Lung microvascular endothelial cell (primary cell): ENCODE data around the gene DNAH8. TPM values are rescaled to one million over a fixed set of nuclear protein-coding genes. Genes with fewer than 3 reads are reported as not detected.

Experiments used
- DNase-seq, 2 donors: peaks; one replicate each; pipeline versions ENCODE4 v3.0.0 to v3.0.0-alpha.2; 2010; ENCODE audit warnings: low read depth in 2 of 2
- total RNA-seq: library from RNA; depleted of rRNA; stranded (reverse); fragments of >200 nt; gene quantifications from 2 replicates; pipeline ENCODE4 v1.2.1, GENCODE V29; 2014

The DNAH8 gene
- total RNA-seq, 1 donor from 2014 or later: not detected

DNA sequence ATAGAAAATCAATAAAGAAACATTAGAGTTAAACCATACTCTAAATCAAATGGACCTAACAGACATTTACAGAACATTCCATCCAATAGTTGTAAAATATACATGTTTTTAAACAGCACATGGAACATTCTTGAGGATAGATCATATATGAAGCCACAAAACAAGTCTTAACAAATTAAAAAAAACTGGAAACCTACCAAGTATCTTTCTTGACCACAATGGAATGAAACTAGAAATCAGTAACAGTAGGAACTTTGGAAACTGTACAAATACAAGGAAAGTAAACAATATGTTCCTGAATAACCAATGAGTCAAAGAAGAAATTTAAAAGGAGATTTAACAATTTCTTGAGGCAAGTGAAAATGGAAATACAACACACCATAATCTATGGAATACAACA lies 242.3 kb downstream of the DNAH8 start:
- DNase-seq: no peak

DNA sequence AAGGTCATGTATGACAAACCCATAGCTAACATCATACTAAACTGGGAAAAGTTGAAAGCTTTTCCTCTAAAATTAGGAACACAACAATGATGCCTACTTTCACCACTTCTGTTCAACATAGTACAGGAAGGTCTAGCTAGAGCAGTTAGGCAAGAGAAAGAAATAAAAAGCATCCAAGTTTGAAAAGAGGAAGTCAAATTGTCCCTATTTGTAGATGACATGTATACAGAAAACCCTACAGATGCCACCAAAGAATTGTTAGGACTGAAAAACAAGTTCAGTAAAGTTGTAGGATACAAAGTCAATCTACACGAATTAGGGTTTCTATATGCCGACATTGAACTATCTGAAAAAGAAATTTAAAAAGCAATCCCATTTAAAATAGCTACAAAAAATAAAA lies 244.0 kb downstream of the DNAH8 start:
- DNase-seq: no peak

DNA sequence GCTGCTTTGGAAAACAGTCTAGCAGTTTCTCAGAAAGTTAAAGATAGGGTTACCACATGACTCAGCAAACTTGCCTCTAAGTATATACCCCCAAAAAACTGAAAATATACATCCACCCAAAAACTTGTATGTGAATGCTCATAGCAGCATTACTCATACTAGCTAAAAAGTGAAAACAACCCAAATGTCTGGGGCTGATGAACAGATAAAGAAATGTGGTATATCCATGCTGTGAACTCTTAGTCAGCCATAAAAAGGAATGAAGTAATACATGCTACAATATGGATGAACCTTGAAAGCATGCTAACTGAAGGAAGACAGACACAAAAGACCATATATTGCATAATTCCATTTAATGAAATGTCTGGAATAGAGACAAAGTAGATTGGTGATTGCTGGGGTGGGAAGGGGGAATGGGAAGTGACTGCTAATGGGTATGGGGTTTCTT lies 253.6 kb downstream of the DNAH8 start:
- DNase-seq: no peak

GRCh38 chr6:38973178-38974057 lies 258.3 kb downstream of the DNAH8 start:
- peak; percentile 69 to 86 for DNase-seq

DNA sequence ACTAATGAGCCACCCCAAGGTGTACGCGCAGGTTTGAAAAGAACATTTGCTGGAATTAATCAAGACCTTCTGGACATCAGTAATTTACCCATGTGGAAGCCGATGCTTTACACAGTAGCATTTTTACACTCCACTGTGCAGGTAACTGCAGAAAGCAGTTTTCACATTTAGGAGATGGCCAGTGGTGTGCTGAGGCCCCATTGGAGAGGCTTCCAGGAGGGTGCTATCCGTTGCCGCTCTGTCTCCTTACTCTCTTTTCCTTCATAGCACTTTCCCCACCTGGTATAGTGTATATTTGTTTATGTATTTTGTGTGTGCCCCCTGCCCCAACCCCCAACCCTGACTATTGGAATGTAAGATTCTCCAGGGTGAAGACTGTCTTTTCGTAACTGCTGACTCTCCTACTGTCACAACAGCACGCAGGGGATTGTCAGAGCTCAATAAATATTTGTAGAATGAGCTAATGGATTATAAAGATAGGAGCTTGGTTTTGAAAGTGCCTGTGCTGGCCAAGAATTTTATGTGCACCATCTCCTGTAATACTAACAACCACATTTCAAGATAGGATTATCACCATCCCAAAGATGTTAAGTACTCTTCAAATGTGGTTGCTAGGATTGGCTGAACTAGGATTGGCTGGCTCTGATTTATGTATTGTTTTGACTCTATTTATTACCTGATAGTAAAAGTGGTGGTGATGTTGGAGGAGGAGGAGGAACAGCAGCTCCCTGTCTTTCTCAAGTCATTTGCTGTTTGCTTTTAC lies 259.5 kb downstream of the DNAH8 start:
- DNase-seq: peak in 1 of 2 donors; percentile 27

DNA sequence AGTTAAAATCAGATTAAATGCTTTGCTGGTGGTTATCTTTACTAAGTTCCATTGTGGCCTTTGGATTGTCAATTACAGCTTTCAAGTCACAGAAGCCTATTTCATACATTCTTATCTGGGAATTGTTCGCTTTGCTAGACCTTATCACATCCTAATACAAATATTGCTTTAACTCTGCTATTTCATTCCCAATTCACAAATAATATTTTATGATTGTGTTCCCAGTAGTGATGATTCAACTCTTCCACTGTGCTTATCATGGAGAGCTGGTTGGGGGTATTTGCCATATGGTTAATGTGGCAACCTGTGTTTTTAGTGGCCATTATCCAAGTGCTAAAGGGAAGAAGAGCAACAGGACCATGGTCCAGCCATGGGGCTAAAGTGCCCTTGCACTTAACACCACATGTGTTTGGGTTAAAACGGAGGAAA lies 260.5 kb downstream of the DNAH8 start:
- peak in 1 of 2 donors; percentile 94 for DNase-seq

DNA sequence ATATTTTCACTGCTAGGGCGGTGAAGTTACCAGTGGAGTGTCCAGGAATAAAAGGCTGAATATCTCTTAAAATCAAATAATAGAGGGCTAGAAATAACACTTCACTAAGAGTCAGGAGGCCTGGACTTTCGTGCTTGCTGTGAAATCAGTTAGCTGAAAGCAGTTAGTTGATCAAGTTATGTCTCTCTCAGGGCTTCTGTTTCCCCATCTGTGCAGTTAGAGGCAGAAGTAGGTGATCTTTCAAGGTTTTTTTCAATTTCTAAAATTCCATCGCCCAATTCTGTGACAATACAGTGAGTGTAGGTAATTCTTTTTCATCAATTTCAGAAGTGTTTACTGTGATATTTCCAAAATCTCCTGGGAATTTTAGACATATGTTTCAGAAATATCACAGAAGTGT lies 260.9 kb downstream of the DNAH8 start:
- DNase-seq: no peak

- no peak for DNase-seq
Measured at GRCh38 chr6:38976801-38977500, 261.8 kb downstream of the DNAH8 start.

DNA sequence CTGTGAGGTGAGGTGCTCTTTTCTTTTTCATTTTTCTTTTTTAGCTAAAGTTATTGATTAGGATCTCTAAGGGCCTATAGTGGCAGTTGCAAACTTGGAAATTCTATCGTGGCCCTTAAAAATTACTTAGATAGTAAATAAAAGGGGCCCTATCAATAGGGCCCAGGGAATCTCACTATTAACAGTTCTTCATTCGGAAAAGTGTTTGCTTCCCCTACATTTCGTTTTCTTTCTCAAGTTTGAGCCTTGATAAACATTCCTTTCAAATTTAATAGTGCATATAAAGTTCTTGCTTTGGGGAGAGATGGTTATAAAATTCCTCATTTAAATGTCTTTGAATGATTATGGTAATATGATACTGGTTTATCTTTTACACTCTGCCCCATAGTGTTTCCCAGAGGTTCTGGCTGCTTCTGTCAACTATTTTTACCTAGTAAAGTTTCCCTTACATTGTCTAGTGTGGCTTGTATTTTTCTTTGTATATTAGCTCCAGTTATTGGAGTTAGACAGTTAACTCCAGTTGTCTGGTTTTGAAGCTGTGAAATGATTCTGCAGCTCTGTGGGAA lies 263.1 kb downstream of the DNAH8 start:
- DNase-seq: no peak

DNA sequence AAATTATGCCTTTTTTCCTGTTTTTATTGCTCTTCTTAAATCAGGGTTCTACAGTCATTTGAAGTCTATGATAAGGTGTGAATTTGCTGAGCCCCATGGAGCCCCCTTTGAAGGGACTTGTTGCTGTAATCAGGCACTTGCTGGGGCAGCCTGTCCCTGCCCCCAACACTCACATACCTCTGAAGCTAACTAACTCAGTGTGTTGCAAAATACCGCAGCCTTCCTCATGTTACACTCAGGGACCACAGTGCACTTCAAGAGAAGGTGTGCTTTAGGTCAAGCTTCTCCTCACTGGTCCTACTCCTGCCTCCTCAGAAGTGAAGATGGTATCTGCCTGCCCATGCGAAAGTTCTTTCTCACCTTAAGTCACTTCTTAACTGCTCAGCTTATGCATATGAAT lies 267.4 kb downstream of the DNAH8 start:
- DNase-seq: no peak

- DNase-seq: no peak
Measured at GRCh38 chr6:38984723-38985122, 269.6 kb downstream of the DNAH8 start.

DNA sequence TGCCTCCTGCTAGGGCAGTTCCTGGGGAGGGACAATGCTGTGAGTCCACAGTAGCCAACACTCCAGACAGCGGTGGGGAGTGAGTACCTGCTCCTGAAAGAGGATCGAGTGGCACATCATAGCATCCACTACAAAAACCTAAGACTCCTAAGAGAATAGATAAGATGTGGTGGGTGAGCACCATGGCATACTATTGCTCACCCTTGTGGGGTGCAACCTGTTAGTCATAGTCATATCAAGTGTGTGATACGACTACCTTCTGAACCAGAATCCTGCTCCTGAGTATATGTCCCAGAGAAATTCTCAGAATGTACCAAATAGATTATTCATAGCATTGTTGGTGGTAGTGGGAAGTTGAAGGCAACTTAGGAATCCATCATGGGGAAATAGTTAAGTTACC lies 270.7 kb downstream of the DNAH8 start:
- DNase-seq: no peak

- DNase-seq: no peak
Measured at GRCh38 chr6:38987503-38987902, 272.4 kb downstream of the DNAH8 start.

DNA sequence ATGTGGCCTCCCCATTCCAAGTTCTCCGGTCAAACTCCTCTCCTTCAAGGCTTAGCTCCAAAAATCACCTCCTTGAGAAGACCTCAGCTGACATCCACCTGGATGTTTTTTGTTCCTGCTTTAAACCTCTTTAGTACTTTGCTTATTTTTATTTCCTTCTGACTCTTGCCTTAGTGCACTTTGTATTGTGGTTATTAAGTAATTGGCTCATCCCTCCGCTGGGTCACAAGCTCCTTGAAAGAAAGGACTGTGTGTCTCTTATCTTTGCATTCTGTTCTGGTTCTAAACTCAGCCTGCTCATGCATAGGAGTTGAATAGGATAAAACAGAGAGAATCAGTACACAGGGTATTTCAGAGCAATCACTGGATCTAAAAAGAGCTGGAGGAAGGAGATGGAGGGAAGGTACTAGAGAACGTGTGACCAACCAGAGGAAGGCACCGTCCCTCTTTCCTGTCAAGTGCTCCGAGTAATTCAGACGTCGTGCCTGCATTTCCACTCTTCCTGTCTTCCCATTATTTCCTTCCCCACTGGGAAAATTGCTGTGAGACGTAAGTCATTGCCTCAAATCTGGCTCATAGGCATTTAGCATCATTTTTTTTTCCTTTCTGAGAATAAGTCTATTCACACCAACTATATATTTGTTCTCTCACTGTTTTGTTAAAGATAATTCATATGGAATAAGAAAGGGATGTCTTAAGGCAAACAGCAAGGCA lies 273.8 kb downstream of the DNAH8 start:
- DNase-seq: no peak

- no peak for DNase-seq
Measured at GRCh38 chr6:38990475-38990874, 275.4 kb downstream of the DNAH8 start.

DNA sequence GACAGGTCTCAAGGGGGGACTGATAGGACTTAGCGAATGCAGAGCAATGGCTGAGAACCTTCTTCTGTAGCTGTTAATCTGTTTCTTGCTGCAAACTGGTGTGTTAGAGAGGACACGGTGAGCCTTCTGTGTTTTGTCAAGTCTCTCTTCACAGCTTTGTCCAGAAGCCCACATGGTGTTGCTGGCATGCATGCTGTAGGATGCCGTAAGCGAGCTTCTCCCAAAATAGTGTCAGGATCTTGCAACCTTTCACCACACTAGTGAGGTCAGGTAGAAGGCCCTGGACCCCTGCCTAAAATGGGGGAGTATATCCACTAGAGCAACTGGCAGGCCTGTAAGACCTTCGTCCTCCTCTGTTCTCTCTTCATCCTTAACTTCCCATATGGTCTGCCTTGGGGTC lies 281.6 kb downstream of the DNAH8 start:
- DNase-seq: no peak

DNA sequence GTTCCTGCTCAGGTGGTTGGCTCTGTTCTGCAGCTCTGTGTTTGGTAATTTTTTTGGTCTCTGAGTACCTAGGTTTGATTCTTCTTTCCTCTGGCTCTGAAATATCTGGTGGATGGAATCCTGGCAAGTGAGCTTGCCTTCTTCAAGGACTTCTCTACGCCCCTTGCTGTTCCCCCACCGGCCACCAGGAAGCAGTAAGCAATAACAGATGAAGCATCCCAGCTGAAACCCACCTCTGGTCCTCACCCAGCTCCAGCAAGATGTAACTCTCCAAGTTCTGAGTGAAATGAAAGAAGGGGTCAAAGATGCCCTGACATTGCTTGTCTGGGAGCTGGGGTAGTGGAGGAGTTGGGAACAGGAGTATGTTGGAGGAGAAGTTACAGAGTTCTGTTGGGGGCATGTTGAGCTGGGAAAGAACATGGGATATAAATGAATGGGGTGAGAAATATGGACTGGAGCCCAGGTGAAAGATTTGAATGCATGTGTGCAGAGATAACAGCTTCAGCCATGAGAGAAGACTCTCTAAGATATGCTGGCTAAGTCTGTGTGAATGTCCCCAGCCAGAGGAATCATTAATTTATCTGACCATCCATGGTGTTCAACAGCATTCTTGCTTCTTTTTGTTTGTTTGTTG lies 282.1 kb downstream of the DNAH8 start:
- peak; percentile 31 to 33 for DNase-seq

- no peak for DNase-seq
Measured at GRCh38 chr6:39003072-39003471, 288.0 kb downstream of the DNAH8 start.

GRCh38 chr6:39003492-39003891 lies 288.4 kb downstream of the DNAH8 start:
- no peak for DNase-seq

- DNase-seq: no peak
Measured at GRCh38 chr6:39004801-39005200, 289.7 kb downstream of the DNAH8 start.

DNA sequence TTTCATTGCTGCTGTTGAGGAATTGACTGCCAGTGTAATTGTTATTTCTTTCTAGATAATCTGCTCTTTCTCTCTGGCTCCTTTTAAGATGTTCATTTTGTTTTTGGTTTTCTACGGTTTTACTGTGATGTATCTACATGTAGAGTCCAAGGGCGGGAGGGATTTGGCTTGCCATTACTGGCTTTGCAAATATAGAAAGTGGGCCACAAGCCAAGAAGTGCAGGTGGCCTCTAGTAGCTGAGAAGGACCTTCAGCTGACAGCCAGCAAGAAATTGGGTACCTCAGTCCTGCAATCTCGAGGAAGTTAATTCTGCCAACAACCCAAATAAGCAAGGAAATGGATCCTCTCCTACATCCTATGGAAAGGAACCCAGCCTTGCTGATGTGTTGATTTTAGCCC lies 290.7 kb downstream of the DNAH8 start:
- DNase-seq: no peak
